Osteoblast (primary cell): ENCODE data around the gene AKT3. TPM values are rescaled to one million over a fixed set of nuclear protein-coding genes. Genes with fewer than 3 reads are reported as not detected.

ENCODE experiments used
- DNase-seq: peaks from one replicate; pipeline ENCODE4 v3.0.0; 2011; ENCODE audit warnings: low spot score, mixed read lengths; ENCODE audit not compliant: insufficient read length; ENCODE audit errors: missing footprints
- H2AFZ ChIP-seq: 2 replicates; pipeline ENCODE4 v1.6.0; 2011; ENCODE audit warnings: mild to moderate bottlenecking, low read length
- H3K27ac ChIP-seq: 2 replicates; pipeline ENCODE4 v1.5.1; 2011; ENCODE audit warnings: mild to moderate bottlenecking, low read depth, low read length, moderate library complexity
- H3K27me3 ChIP-seq: 2 replicates; pipeline ENCODE4 v1.6.0; 2012; ENCODE audit warnings: mild to moderate bottlenecking, control low read depth, inconsistent platforms, low read length, moderate library complexity; ENCODE audit not compliant: insufficient read depth
- H3K36me3 ChIP-seq: 2 replicates; pipeline ENCODE4 v1.5.1; 2011; ENCODE audit warnings: mild to moderate bottlenecking, low read length, control low read depth, moderate library complexity; ENCODE audit not compliant: insufficient read depth
- H3K4me1 ChIP-seq: 2 replicates; pipeline ENCODE4 v1.5.1; 2011; ENCODE audit warnings: mild to moderate bottlenecking, low read length, control low read depth, moderate library complexity; ENCODE audit not compliant: insufficient read depth
- H3K4me2 ChIP-seq: 2 replicates; pipeline ENCODE4 v1.6.0; 2011; ENCODE audit warnings: mild to moderate bottlenecking, low read length; ENCODE audit not compliant: insufficient read depth
- H3K4me3 ChIP-seq: fragments of 200-600 bp; sonication (generic); 3 replicates; pipeline ENCODE4 v1.5.1; 2012; ENCODE audit warnings: mild to moderate bottlenecking, low read length, inconsistent platforms; ENCODE audit not compliant: insufficient read depth
- H3K79me2 ChIP-seq: 2 replicates; pipeline ENCODE4 v1.6.0; 2012; ENCODE audit warnings: mild to moderate bottlenecking, low read length, control low read depth, inconsistent platforms; ENCODE audit not compliant: insufficient read depth
- H3K9me3 ChIP-seq: 2 replicates; pipeline ENCODE4 v1.5.1; 2011; ENCODE audit warnings: low read depth, low read length, control low read depth
- H4K20me1 ChIP-seq: 2 replicates; pipeline ENCODE4 v1.6.0; 2012; ENCODE audit warnings: mild to moderate bottlenecking, low read length, control low read depth; ENCODE audit not compliant: insufficient read depth
- CTCF ChIP-seq: IDR thresholded peaks from 2 replicates; pipeline ENCODE4 v1.5.1; 2011; ENCODE audit warnings: mild to moderate bottlenecking, low read depth, low read length, moderate library complexity; ENCODE audit errors: extremely low read depth
- total RNA-seq: library from RNA; depleted of rRNA; stranded (reverse); fragments of >200 nt; gene quantifications from 2 replicates; pipeline ENCODE4 v1.2.3, GENCODE V29; 2012

AKT3 gene
- 38.7 and 41.3 TPM in 2 replicates for total RNA-seq

GRCh38 chr1:243850202-243850451 is at the start of gene AKT3:
Gene AKT3 (minus strand): TSS chr1:243850243. CDS start chr1:243843170, 7,073 bp downstream.
- Histone ChIP-seq H2AFZ (peak within 1 kb of the TSS; percentile 97), H4K20me1 (peaks cover 11% of the 10 kb centered on the region), H3K27ac (peak within 1 kb of the TSS; percentile 71), H3K79me2 (peaks cover 43% of the 10 kb centered on the region), H3K36me3 (no peaks in the 10 kb centered on the region), H3K27me3 (no peaks in the 10 kb centered on the region), H3K9me3 (no peaks in the 10 kb centered on the region), H3K4me3 (peak within 1 kb of the TSS; percentile 86), H3K4me2 (peak within 1 kb of the TSS; percentile 94), H3K4me1 (peaks cover 12% of the 10 kb centered on the region)
- no peak for TF ChIP-seq CTCF
- DNase-seq: peak; percentile 95

- TF ChIP-seq CTCF: no peak
- H3K27ac ChIP-seq: no peak overlapping the region
- no peak overlapping the region for H3K4me2 ChIP-seq
- H3K79me2 ChIP-seq: no peaks in the 10 kb centered on the region
- H3K36me3 ChIP-seq: no peaks in the 10 kb centered on the region
- H4K20me1 ChIP-seq: no peaks in the 10 kb centered on the region
- no peak for DNase-seq
- no peaks in the 10 kb centered on the region for H3K9me3 ChIP-seq
- no peaks in the 10 kb centered on the region for H3K4me1 ChIP-seq
- no peak overlapping the region for H3K4me3 ChIP-seq
- no peak overlapping the region for H2AFZ ChIP-seq
- H3K27me3 ChIP-seq: peaks cover 26% of the 10 kb centered on the region
Measured at GRCh38 chr1:243898278-243898677, 48.2 kb upstream of the AKT3 start.

GRCh38 chr1:243896313-243896712 is 46.3 kb upstream of the AKT3 start:
- H3K27ac ChIP-seq: no peak overlapping the region
- H3K79me2 ChIP-seq: no peaks in the 10 kb centered on the region
- peaks cover 19% of the 10 kb centered on the region for H3K27me3 ChIP-seq
- H3K9me3 ChIP-seq: no peaks in the 10 kb centered on the region
- no peaks in the 10 kb centered on the region for H3K4me1 ChIP-seq
- DNase-seq: no peak
- H3K36me3 ChIP-seq: no peaks in the 10 kb centered on the region
- no peak overlapping the region for H3K4me3 ChIP-seq
- no peak overlapping the region for H3K4me2 ChIP-seq
- no peak for TF ChIP-seq CTCF
- no peak overlapping the region for H2AFZ ChIP-seq
- no peaks in the 10 kb centered on the region for H4K20me1 ChIP-seq

- no peak for TF ChIP-seq CTCF
- no peak for DNase-seq
- no peaks in the 10 kb centered on the region for H3K79me2 ChIP-seq
Measured at GRCh38 chr1:243892456-243892855, 42.4 kb upstream of the AKT3 start.

More at GRCh38 chr1:243892456-243892855, 42.4 kb upstream of the AKT3 start:
- Histone ChIP-seq H3K27me3 (peaks cover 2% of the 10 kb centered on the region), H4K20me1 (no peaks in the 10 kb centered on the region), H3K27ac (no peak overlapping the region), H2AFZ (no peak overlapping the region), H3K4me1 (no peaks in the 10 kb centered on the region), H3K4me3 (no peak overlapping the region), H3K9me3 (no peaks in the 10 kb centered on the region), H3K4me2 (no peak overlapping the region), H3K36me3 (no peaks in the 10 kb centered on the region)
